IPS-NIHi11 (cell line): ENCODE measurements around the gene INHA.

Experiments
- DNase-seq: peaks from one replicate; pipeline ENCODE4 v3.0.0; 2012; ENCODE audit warnings: mixed read lengths, low spot score

INHA gene

GRCh38 chr2:219574484-219575311, 2.6 kb downstream of the INHA start:
- DNase-seq: no peak

GRCh38 chr2:219575566-219576504, 3.7 kb downstream of the INHA start:
- DNase-seq: no peak

- DNase-seq: peak; percentile 57
These were observed 4.6 kb downstream of the INHA start for GRCh38 chr2:219576505-219577388.

GRCh38 chr2:219578811-219579613, 6.9 kb downstream of the INHA start:
- DNase-seq: no peak

- DNase-seq: no peak
These were observed 9.2 kb downstream of the INHA start for GRCh38 chr2:219581346-219581745.

- DNase-seq: no peak
These were observed 19.0 kb downstream of the INHA start for GRCh38 chr2:219591091-219591490.

- no peak for DNase-seq
These were observed 20.6 kb downstream of the INHA start for GRCh38 chr2:219592736-219593135.

GRCh38 chr2:219593154-219593553, 21.0 kb downstream of the INHA start:
- no peak for DNase-seq

GRCh38 chr2:219595256-219595655, 23.1 kb downstream of the INHA start:
- DNase-seq: no peak

GRCh38 chr2:219596954-219597551, 24.9 kb downstream of the INHA start:
- no peak for DNase-seq

- peak; percentile 98 for DNase-seq
These were observed 25.6 kb downstream of the INHA start, which contains the start of gene STK11IP for GRCh38 chr2:219597552-219598307. STK11IP (plus strand) TSS chr2:219597857; CDS start chr2:219598120, 263 bp downstream.

GRCh38 chr2:219598308-219599078, 26.4 kb downstream of the INHA start:
- no peak for DNase-seq

- no peak for DNase-seq
These were observed 31.7 kb downstream of the INHA start for GRCh38 chr2:219603771-219604170.

- no peak for DNase-seq
These were observed 33.5 kb downstream of the INHA start for GRCh38 chr2:219605607-219605954.

GRCh38 chr2:219607931-219608330, 35.8 kb downstream of the INHA start:
- no peak for DNase-seq

- no peak for DNase-seq
These were observed 36.4 kb downstream of the INHA start for GRCh38 chr2:219608399-219608964.

GRCh38 chr2:219609149-219609750, 37.1 kb downstream of the INHA start:
- DNase-seq: no peak

- no peak for DNase-seq
These were observed 39.2 kb downstream of the INHA start for GRCh38 chr2:219611306-219611705.
